IPS-11a (cell line): ENCODE results near the gene NINL.

Experiments
- H3K4me3 ChIP-seq: one replicate; pipeline ENCODE4 v1.5.1; 2013; ENCODE audit warnings: low read depth, low read length, control low read depth

The NINL gene

GRCh38 chr20:25534845-25535244, 50.5 kb downstream of the NINL start:
- H3K4me3 ChIP-seq: no peak overlapping the region

- H3K4me3 ChIP-seq: no peak overlapping the region
Observed at GRCh38 chr20:25533920-25534700, 51.2 kb downstream of the NINL start.

GRCh38 chr20:25532971-25533391, 52.4 kb downstream of the NINL start:
- H3K4me3 ChIP-seq: no peak overlapping the region

- H3K4me3 ChIP-seq: no peak overlapping the region
Observed at GRCh38 chr20:25532015-25532751, 53.1 kb downstream of the NINL start.

GRCh38 chr20:25529295-25529951, 55.9 kb downstream of the NINL start:
- H3K4me3 ChIP-seq: no peak overlapping the region

GRCh38 chr20:25527949-25528348, 57.4 kb downstream of the NINL start:
- no peak overlapping the region for H3K4me3 ChIP-seq

- no peak overlapping the region for H3K4me3 ChIP-seq
Observed at GRCh38 chr20:25526446-25526845, 58.9 kb downstream of the NINL start.

GRCh38 chr20:25525867-25526266, 59.5 kb downstream of the NINL start:
- no peak overlapping the region for H3K4me3 ChIP-seq

- H3K4me3 ChIP-seq: no peak overlapping the region
Observed at GRCh38 chr20:25525295-25525694, 60.0 kb downstream of the NINL start.

GRCh38 chr20:25521382-25521781, 63.9 kb downstream of the NINL start:
- H3K4me3 ChIP-seq: no peak overlapping the region

GRCh38 chr20:25517124-25517523, 68.2 kb downstream of the NINL start:
- H3K4me3 ChIP-seq: no peak overlapping the region

- no peak overlapping the region for H3K4me3 ChIP-seq
Observed at GRCh38 chr20:25514747-25515340, 70.5 kb downstream of the NINL start.

- no peak overlapping the region for H3K4me3 ChIP-seq
Observed at GRCh38 chr20:25514195-25514594, 71.1 kb downstream of the NINL start.

GRCh38 chr20:25512709-25513108, 72.6 kb downstream of the NINL start:
- H3K4me3 ChIP-seq: no peak overlapping the region

GRCh38 chr20:25511183-25511582, 74.1 kb downstream of the NINL start:
- no peak overlapping the region for H3K4me3 ChIP-seq

GRCh38 chr20:25510721-25511120, 74.6 kb downstream of the NINL start:
- H3K4me3 ChIP-seq: no peak overlapping the region

GRCh38 chr20:25510202-25510601, 75.1 kb downstream of the NINL start:
- H3K4me3 ChIP-seq: no peak overlapping the region

GRCh38 chr20:25509084-25509483, 76.2 kb downstream of the NINL start:
- no peak overlapping the region for H3K4me3 ChIP-seq

GRCh38 chr20:25508083-25508770, 77.1 kb downstream of the NINL start:
- H3K4me3 ChIP-seq: no peak overlapping the region

- H3K4me3 ChIP-seq: no peak overlapping the region
Observed at GRCh38 chr20:25507385-25508082, 77.8 kb downstream of the NINL start.
